ENCODE results near the gene DGCR2.
A peak's percentile ranks its signal among the peaks of the same experiment; 100 is the strongest.
"Not testable (repeated sequence)": the region's sequence is repeated elsewhere in the genome, so short reads cannot be mapped to it uniquely, and the experiment has no call there.

Gene DGCR2

GRCh38 chr22:19122143-19122751, at the start of gene DGCR2:
Gene DGCR2 (minus strand): TSS chr22:19122412. CDS start chr22:19122206, 206 bp downstream.
- DNase-seq (ENCODE audit: low spot score) = peak; percentile 98

GRCh38 chr22:19169947-19170318, 47.7 kb upstream of the DGCR2 start:
- no peak for DNase-seq (ENCODE audit: low spot score)

- no peak for DNase-seq (ENCODE audit: low spot score)
These were observed 47.1 kb upstream of the DGCR2 start for GRCh38 chr22:19169002-19169946.

- DNase-seq (ENCODE audit: low spot score) = no peak
These were observed 46.1 kb upstream of the DGCR2 start for GRCh38 chr22:19168088-19168890.

- no peak for DNase-seq (ENCODE audit: low spot score)
These were observed 45.1 kb upstream of the DGCR2 start for GRCh38 chr22:19167106-19167869.

GRCh38 chr22:19166421-19166820, 44.2 kb upstream of the DGCR2 start:
- no peak for DNase-seq (ENCODE audit: low spot score)

GRCh38 chr22:19164425-19164824, 42.2 kb upstream of the DGCR2 start:
- DNase-seq (ENCODE audit: low spot score) = no peak

GRCh38 chr22:19158649-19159048, 36.4 kb upstream of the DGCR2 start:
- DNase-seq (ENCODE audit: low spot score) = not testable (repeated sequence)

- not testable (repeated sequence) for DNase-seq (ENCODE audit: low spot score)
These were observed 33.9 kb upstream of the DGCR2 start for GRCh38 chr22:19156109-19156508.

- no peak for DNase-seq (ENCODE audit: low spot score)
These were observed 31.0 kb upstream of the DGCR2 start for GRCh38 chr22:19152942-19153883.

- DNase-seq (ENCODE audit: low spot score) = no peak
These were observed 29.3 kb upstream of the DGCR2 start for GRCh38 chr22:19151329-19152191.

GRCh38 chr22:19150482-19151328, 28.5 kb upstream of the DGCR2 start:
- no peak for DNase-seq (ENCODE audit: low spot score)

- no peak for DNase-seq (ENCODE audit: low spot score)
These were observed 27.8 kb upstream of the DGCR2 start, which contains the start of gene GSC2 for GRCh38 chr22:19149991-19150390. Gene GSC2 (minus strand): TSS chr22:19150292. CDS start chr22:19150283, 9 bp downstream.

GRCh38 chr22:19149047-19149883, 27.1 kb upstream of the DGCR2 start:
- no peak for DNase-seq (ENCODE audit: low spot score)

- no peak for DNase-seq (ENCODE audit: low spot score)
These were observed 26.3 kb upstream of the DGCR2 start for GRCh38 chr22:19148417-19149046.

- no peak for DNase-seq (ENCODE audit: low spot score)
These were observed 25.1 kb upstream of the DGCR2 start for GRCh38 chr22:19147195-19147780.

All from putamen (tissue), 1 donor.